Activated naive CD4-positive, alpha-beta T cell treated with anti-CD3 and anti-CD28 coated beads, Interleukin-2, amount 10 ng/mL, durations not matched to agents 7 days and 5 days (primary cell): ENCODE data around the gene BPTF.
"Not testable (repeated sequence)": the region's sequence is repeated elsewhere in the genome, so short reads cannot be mapped to it uniquely, and the experiment has no call there.

ENCODE experiments used
- CTCF ChIA-PET: fragments of 350-600 bp; sonication (Branson Sonifier 250); formaldehyde crosslinking; loops from one replicate; lab custom pipeline; 2021; ENCODE audit warnings: antibody characterized with exemption; lab: Charles Lee
- DNase-seq: peaks from one replicate; pipeline ENCODE4 v3.0.0-alpha.2; 2020
- H3K27ac Mint-ChIP-seq: one replicate; pipeline ENCODE4 v1.8.0; 2021; ENCODE audit warnings: mild to moderate bottlenecking, moderate library complexity, mixed read lengths
- H3K27me3 Mint-ChIP-seq: one replicate; pipeline ENCODE4 v1.8.0; 2021; ENCODE audit warnings: mild to moderate bottlenecking, mixed read lengths
- H3K36me3 Mint-ChIP-seq: one replicate; pipeline ENCODE4 v1.8.0; 2021; ENCODE audit warnings: mixed read lengths
- H3K4me1 Mint-ChIP-seq: one replicate; pipeline ENCODE4 v1.8.0; 2021; ENCODE audit warnings: mixed read lengths
- H3K4me3 Mint-ChIP-seq: one replicate; pipeline ENCODE4 v1.8.0; 2021; ENCODE audit warnings: mild to moderate bottlenecking, moderate library complexity, mixed read lengths
- H3K9me3 Mint-ChIP-seq: one replicate; pipeline ENCODE4 v1.8.0; 2021; ENCODE audit warnings: mixed read lengths

Gene BPTF

DNA sequence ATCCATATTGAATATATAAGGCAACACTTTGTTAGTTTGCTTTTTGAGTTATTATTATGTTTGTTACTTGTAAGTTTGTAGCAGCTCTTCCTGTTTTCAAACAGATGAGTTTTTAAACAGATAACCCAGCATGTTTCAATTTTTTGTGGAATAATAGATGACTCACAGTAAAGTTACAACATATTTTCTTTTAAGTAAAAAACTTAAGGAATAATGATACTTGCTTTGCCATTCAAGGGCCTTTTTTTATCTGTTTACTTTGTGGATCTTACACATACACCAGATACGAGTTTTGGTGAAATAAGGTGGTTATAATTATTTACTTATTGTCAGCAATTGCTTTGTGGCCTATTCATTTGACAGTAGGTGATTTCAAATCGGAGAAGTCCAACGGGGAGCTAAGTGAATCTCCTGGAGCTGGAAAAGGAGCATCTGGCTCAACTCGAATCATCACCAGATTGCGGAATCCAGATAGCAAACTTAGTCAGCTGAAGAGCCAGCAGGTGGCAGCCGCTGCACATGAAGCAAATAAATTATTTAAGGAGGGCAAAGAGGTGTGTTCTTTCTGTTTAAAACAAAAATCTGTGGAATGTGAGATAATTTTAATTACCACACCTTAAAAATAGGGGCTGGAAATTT, 66.3 kb downstream of the BPTF start:
- no peaks in the 10 kb centered on the region for H3K9me3 Mint-ChIP-seq
- no peak overlapping the region for H3K27ac Mint-ChIP-seq
- no peaks in the 10 kb centered on the region for H3K4me1 Mint-ChIP-seq
- no peaks in the 10 kb centered on the region for H3K27me3 Mint-ChIP-seq
- no peak overlapping the region for H3K4me3 Mint-ChIP-seq
- CTCF ChIA-PET = no interaction called here
- no peak for DNase-seq
- peaks cover 39% of the 10 kb centered on the region for H3K36me3 Mint-ChIP-seq

GRCh38 chr17:67902511-67903231, 77.4 kb downstream of the BPTF start:
- H3K9me3 Mint-ChIP-seq = no peaks in the 10 kb centered on the region
- H3K4me1 Mint-ChIP-seq = no peaks in the 10 kb centered on the region
- no peaks in the 10 kb centered on the region for H3K27me3 Mint-ChIP-seq
- DNase-seq = no peak
- no peak overlapping the region for H3K4me3 Mint-ChIP-seq
- peaks cover 39% of the 10 kb centered on the region for H3K36me3 Mint-ChIP-seq
- CTCF ChIA-PET = no interaction called here
- H3K27ac Mint-ChIP-seq = no peak overlapping the region

GRCh38 chr17:67905298-67905697, 80.0 kb downstream of the BPTF start:
- H3K27ac Mint-ChIP-seq, H3K9me3 Mint-ChIP-seq: not testable (repeated sequence)

DNA sequence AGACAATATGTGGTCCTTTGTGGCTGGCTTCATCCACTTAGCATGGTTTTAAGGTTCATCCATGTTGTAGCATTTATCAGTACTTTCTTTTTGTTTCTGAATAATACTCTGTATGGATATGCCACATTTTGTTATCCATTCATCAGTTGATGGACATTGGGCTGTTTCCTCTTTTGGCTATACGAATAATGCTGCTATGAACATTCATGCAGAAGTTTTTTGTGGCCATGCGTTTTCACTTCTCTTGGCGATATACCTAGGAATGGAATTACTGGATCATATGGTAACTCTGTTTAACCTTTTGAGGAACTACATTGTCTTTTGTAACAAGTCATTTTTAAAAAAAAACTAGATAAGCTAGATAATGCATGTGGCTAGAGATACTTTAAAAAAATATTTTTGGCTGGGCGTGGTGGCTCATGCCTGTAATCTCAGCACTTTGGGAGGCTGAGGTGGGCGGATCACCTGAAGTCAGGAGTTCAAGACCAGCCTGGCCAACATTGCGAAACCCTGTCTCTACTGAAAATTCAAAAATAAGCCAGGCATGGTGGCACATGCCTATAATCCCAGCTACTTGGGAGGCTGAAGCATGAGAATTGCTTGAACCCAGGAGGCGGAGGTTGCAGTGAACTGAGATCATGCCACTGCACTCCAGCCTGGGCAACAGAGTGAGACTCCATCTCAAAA, 85.0 kb downstream of the BPTF start:
- H3K4me1 Mint-ChIP-seq, H3K9me3 Mint-ChIP-seq, H3K27me3 Mint-ChIP-seq, DNase-seq, H3K4me3 Mint-ChIP-seq, H3K27ac Mint-ChIP-seq, CTCF ChIA-PET: not testable (repeated sequence)
- peaks cover 59% of the 10 kb centered on the region for H3K36me3 Mint-ChIP-seq

More at GRCh38 chr17:67905298-67905697, 80.0 kb downstream of the BPTF start:
- CTCF ChIA-PET, DNase-seq, H3K4me1 Mint-ChIP-seq, H3K4me3 Mint-ChIP-seq, H3K27me3 Mint-ChIP-seq: not testable (repeated sequence)
- H3K36me3 Mint-ChIP-seq = peaks cover 45% of the 10 kb centered on the region

- no peak overlapping the region for H3K4me3 Mint-ChIP-seq
- no peaks in the 10 kb centered on the region for H3K9me3 Mint-ChIP-seq
- no peaks in the 10 kb centered on the region for H3K4me1 Mint-ChIP-seq
- DNase-seq = no peak
- H3K27ac Mint-ChIP-seq = peak overlapping the region; percentile 67
- H3K27me3 Mint-ChIP-seq = no peaks in the 10 kb centered on the region
- CTCF ChIA-PET = no interaction called here
- peaks cover 58% of the 10 kb centered on the region for H3K36me3 Mint-ChIP-seq
These were observed 85.9 kb downstream of the BPTF start for GRCh38 chr17:67911059-67911782.

DNA sequence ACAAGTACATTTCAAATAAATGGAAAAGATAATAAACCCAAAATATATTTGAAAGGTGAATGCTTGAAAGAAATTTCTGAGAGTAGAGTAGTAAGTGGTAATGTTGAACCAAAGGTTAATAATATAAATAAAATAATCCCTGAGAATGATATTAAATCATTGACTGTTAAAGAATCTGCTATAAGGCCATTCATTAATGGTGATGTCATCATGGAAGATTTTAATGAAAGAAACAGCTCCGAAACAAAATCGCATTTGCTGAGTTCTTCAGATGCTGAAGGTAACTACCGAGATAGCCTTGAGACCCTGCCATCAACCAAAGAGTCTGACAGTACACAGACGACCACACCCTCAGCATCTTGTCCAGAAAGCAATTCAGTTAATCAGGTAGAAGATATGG, 86.8 kb downstream of the BPTF start:
- CTCF ChIA-PET = no interaction called here
- H3K4me1 Mint-ChIP-seq = no peaks in the 10 kb centered on the region
- H3K9me3 Mint-ChIP-seq = no peaks in the 10 kb centered on the region
- no peak for DNase-seq
- H3K27ac Mint-ChIP-seq = no peak overlapping the region
- no peaks in the 10 kb centered on the region for H3K27me3 Mint-ChIP-seq
- H3K36me3 Mint-ChIP-seq = peaks cover 54% of the 10 kb centered on the region
- no peak overlapping the region for H3K4me3 Mint-ChIP-seq

GRCh38 chr17:67912656-67913055, 87.4 kb downstream of the BPTF start:
- no peak for DNase-seq
- CTCF ChIA-PET = no interaction called here
- Mint-ChIP-seq H3K9me3 (no peaks in the 10 kb centered on the region), H3K4me3 (no peak overlapping the region), H3K27me3 (no peaks in the 10 kb centered on the region), H3K36me3 (peaks cover 50% of the 10 kb centered on the region), H3K27ac (no peak overlapping the region), H3K4me1 (no peaks in the 10 kb centered on the region)

- CTCF ChIA-PET = no interaction called here
These were observed 94.9 kb downstream of the BPTF start for GRCh38 chr17:67920212-67920611.

DNA sequence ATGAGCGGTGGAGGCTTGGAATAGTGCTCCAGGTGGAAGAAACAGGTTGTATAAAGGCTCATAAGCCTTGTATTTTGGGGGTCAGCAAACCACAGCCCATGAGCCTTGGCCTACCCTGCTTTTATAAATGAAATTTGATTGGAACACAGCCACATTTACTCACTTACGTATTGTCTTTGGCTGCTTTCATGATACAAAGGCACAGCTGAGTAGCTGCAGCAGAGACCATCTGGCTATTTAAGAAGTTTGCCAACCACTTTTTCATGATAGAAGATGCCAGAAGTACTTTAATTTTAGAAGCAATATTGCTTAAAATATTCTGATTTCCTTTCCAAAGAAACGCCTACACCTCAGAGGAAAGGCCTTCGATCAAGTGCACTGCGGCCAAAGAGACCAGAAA, 97.2 kb downstream of the BPTF start:
- no peak overlapping the region for H3K27ac Mint-ChIP-seq
- CTCF ChIA-PET = interaction anchor here (0.6 kb wide), 1 partner anchor 10 kb away, joined by 4 read pairs; no protein-coding TSS in a partner anchor
- H3K4me3 Mint-ChIP-seq = no peak overlapping the region
- no peak for DNase-seq
- no peaks in the 10 kb centered on the region for H3K4me1 Mint-ChIP-seq
- no peaks in the 10 kb centered on the region for H3K9me3 Mint-ChIP-seq
- H3K27me3 Mint-ChIP-seq = no peaks in the 10 kb centered on the region
- peaks cover 28% of the 10 kb centered on the region for H3K36me3 Mint-ChIP-seq

More at GRCh38 chr17:67920212-67920611, 94.9 kb downstream of the BPTF start:
- Mint-ChIP-seq H3K4me1 (no peaks in the 10 kb centered on the region), H3K9me3 (no peaks in the 10 kb centered on the region), H3K36me3 (peaks cover 24% of the 10 kb centered on the region), H3K27me3 (no peaks in the 10 kb centered on the region), H3K27ac (no peak overlapping the region), H3K4me3 (no peak overlapping the region)
- DNase-seq = no peak

DNA sequence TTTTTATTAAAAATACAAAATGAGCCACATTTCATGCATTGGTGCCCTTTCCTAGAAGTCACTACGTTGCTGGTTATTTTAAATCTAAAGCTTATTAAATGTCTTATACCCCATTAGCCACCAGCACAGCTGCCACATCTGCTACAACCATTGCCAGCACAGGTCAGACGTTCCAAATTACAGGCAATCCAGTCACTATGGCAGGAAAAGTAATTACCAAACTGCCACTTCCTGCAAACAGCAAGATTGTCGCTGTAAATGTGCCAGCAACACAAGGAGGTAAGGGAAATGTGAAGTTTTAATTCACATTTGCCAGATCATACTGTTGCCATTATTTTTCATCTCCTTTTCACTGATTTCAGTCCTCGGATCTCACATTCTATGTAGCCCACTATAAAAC, 103.5 kb downstream of the BPTF start:
- H3K36me3 Mint-ChIP-seq = peaks cover 35% of the 10 kb centered on the region
- H3K27me3 Mint-ChIP-seq, H3K4me3 Mint-ChIP-seq, CTCF ChIA-PET, H3K27ac Mint-ChIP-seq, DNase-seq, H3K4me1 Mint-ChIP-seq, H3K9me3 Mint-ChIP-seq: not testable (repeated sequence)

DNA sequence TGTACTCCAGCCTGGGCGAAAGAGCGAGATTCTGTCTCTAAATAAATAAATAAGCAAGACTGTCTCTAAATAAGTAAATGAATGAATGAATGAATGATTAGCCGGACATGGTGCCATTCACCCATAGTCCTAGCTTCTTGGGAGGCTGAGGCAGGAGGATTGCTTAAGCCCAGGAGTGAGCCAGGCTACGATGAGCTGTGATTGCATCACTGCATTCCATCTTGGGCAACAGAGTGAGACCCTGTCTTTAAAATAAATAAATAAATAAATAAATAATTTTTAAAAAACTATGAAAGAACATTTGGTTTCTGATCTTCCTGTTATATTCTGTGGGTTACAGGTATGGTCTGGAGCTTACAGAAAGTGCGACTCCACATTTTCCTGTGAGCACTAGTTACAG, 105.9 kb downstream of the BPTF start:
- Mint-ChIP-seq H3K27me3 (no peaks in the 10 kb centered on the region), H3K36me3 (peaks cover 35% of the 10 kb centered on the region), H3K4me1 (no peaks in the 10 kb centered on the region), H3K27ac (no peak overlapping the region), H3K9me3 (no peaks in the 10 kb centered on the region), H3K4me3 (no peak overlapping the region)
- no peak for DNase-seq
- CTCF ChIA-PET = no interaction called here

- H3K9me3 Mint-ChIP-seq = no peaks in the 10 kb centered on the region
- no peaks in the 10 kb centered on the region for H3K27me3 Mint-ChIP-seq
- H3K36me3 Mint-ChIP-seq = peaks cover 58% of the 10 kb centered on the region
- H3K4me3 Mint-ChIP-seq = no peak overlapping the region
- CTCF ChIA-PET = interaction anchor here (1.0 to 1.7 kb wide), 4 partner anchors 9 to 523 kb away, joined by 3 to 6 read pairs (median 4); no protein-coding TSS in a partner anchor
- H3K4me1 Mint-ChIP-seq = no peaks in the 10 kb centered on the region
- no peak overlapping the region for H3K27ac Mint-ChIP-seq
- no peak for DNase-seq
These were observed 117.5 kb downstream of the BPTF start for GRCh38 chr17:67942810-67943209.

DNA sequence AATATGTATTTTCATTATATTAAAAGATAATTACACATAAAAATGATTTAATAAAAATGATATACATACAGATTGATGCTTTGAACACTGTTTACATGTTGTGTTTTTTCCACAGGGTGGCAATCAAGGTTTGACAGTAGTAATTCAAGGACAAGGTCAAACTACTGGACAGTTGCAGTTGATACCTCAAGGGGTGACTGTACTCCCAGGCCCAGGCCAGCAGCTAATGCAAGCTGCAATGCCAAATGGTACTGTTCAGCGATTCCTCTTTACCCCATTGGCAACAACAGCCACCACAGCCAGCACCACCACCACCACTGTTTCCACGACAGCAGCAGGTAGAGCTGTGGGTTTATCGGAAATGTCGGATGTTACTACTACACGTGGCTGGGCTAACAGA, 118.7 kb downstream of the BPTF start:
- Mint-ChIP-seq H3K27me3 (no peaks in the 10 kb centered on the region), H3K9me3 (no peaks in the 10 kb centered on the region), H3K4me1 (no peaks in the 10 kb centered on the region), H3K36me3 (peaks cover 56% of the 10 kb centered on the region), H3K27ac (no peak overlapping the region), H3K4me3 (no peak overlapping the region)
- CTCF ChIA-PET = interaction anchor here (0.6 to 1.6 kb wide), 2 partner anchors 13 to 522 kb away, joined by 3 read pairs; no protein-coding TSS in a partner anchor
- DNase-seq = no peak

GRCh38 chr17:67946513-67946912, 121.2 kb downstream of the BPTF start:
- CTCF ChIA-PET = interaction anchor here (1.4 kb wide), 1 partner anchor 65 kb away, joined by 6 read pairs; no protein-coding TSS in a partner anchor
- H3K4me1 Mint-ChIP-seq = no peaks in the 10 kb centered on the region
- no peak overlapping the region for H3K27ac Mint-ChIP-seq
- peaks cover 51% of the 10 kb centered on the region for H3K36me3 Mint-ChIP-seq
- DNase-seq = no peak
- no peak overlapping the region for H3K4me3 Mint-ChIP-seq
- no peaks in the 10 kb centered on the region for H3K9me3 Mint-ChIP-seq
- no peaks in the 10 kb centered on the region for H3K27me3 Mint-ChIP-seq
